ENCODE measurements around the gene SGMS1.
A peak's percentile ranks its signal among the peaks of the same experiment; 100 is the strongest.
"Not testable (repeated sequence)": the region's sequence is repeated elsewhere in the genome, so short reads cannot be mapped to it uniquely, and the experiment has no call there.

The SGMS1 gene

DNA sequence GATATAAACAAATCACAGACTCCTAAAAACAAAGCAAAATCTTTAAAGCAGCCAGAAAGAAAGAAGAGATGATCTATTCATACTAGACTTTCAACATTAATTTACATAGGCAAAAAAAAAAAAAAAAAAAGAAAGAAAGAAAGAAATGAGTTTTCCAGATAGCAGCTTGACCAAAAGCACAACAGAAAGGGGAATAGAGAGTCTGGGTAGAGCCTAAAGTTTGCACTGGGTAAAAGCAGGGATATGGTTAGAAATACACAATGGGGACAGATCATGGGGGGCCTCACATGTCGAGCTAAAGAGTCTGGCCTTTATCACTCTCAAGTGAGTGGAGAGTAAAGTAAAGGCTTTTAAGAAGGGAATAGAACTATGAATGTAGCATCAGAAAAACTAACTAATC, 169.8 kb downstream of the SGMS1 start:
- DNase-seq (ENCODE audit: low spot score) = no peak
- in situ Hi-C loops (cut with MboI; ENCODE audit: low sequenced_read_pairs, unreplicated experiment) = loop anchor here (10.0 kb wide), 1 partner anchor 51 kb away; no protein-coding TSS in a partner anchor
- TF ChIP-seq, protein P1, sequence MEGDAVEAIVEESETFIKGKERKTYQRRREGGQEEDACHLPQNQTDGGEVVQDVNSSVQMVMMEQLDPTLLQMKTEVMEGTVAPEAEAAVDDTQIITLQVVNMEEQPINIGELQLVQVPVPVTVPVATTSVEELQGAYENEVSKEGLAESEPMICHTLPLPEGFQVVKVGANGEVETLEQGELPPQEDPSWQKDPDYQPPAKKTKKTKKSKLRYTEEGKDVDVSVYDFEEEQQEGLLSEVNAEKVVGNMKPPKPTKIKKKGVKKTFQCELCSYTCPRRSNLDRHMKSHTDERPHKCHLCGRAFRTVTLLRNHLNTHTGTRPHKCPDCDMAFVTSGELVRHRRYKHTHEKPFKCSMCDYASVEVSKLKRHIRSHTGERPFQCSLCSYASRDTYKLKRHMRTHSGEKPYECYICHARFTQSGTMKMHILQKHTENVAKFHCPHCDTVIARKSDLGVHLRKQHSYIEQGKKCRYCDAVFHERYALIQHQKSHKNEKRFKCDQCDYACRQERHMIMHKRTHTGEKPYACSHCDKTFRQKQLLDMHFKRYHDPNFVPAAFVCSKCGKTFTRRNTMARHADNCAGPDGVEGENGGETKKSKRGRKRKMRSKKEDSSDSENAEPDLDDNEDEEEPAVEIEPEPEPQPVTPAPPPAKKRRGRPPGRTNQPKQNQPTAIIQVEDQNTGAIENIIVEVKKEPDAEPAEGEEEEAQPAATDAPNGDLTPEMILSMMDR (IDR thresholded peaks at IDR 0.05; ENCODE audit: borderline replicate concordance, control extremely low read depth, extremely low read depth, insufficient read depth, missing control alignments) = no peak

DNA sequence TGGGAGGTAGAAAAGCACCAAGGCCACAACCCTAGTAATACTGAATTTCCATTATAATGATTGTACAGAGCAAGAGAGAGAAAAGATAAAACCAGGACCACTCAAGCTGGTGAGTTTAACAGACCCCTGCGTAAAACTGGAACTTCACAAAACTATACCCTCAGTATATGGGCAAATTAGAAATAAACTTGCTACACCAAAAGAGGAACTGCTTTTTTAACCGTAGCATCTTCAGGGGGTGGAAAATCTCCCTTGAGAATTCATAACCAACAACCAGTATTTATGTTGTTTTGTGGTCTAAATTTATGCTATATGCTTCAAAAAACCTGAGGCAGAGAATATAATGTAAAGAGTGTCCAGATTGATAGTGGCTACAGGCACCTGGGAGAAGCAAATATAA, 171.2 kb downstream of the SGMS1 start:
- TF ChIP-seq, protein P1 (IDR thresholded peaks at IDR 0.05; ENCODE audit: borderline replicate concordance, control extremely low read depth, extremely low read depth, insufficient read depth, missing control alignments) = no peak
- DNase-seq (ENCODE audit: low spot score) = peak; percentile 44
- in situ Hi-C loops (cut with MboI; ENCODE audit: low sequenced_read_pairs, unreplicated experiment) = loop anchor here (10.0 kb wide), 1 partner anchor 52 kb away; no protein-coding TSS in a partner anchor

DNA sequence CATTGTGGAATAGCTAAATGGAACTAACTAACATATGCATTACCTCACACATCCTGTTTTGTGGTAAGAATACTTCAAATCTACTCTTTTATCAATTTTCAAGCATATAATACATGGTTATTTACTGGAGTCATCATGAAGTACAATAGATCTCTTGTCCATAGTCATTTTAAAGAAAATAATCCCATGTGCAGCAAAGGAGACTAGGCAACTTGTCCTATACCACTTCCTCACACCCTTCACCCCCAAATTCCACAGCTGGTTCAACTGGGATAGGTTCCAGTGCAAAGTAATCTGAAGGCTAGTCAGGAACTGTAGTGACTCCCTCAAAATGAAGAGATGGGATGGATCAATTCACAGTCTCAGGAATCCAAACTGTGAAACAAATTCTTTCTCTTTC, 176.1 kb downstream of the SGMS1 start:
- DNase-seq (ENCODE audit: low spot score) = no peak
- in situ Hi-C loops (cut with MboI; ENCODE audit: low sequenced_read_pairs, unreplicated experiment) = no loop called here

DNA sequence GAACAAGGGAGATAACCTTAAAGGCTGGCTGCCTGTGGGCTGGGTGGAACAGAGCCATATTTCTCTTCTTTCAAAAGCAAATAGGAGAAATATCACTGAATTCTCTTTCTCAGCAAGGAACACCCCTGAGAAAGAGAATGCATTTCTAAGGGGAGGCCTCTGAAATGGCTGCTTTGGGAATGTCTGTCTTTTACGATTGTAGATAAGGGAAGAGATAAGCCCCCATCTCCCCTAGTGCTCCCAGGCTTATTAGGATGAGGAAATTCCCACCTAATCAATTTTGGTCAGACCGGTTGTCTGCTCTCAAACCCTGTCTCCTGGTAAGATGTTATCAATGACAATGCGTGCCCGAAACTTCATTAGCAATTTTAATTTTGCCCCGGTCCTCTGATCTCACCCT, 178.0 kb downstream of the SGMS1 start:
- DNase-seq (ENCODE audit: low spot score); in situ Hi-C loops (cut with MboI; ENCODE audit: low sequenced_read_pairs, unreplicated experiment): not testable (repeated sequence)

More for the DNA sequence above, 176.1 kb downstream of the SGMS1 start:
- TF ChIP-seq, protein P1 (IDR thresholded peaks at IDR 0.05; ENCODE audit: borderline replicate concordance, control extremely low read depth, extremely low read depth, insufficient read depth, missing control alignments) = no peak

DNA sequence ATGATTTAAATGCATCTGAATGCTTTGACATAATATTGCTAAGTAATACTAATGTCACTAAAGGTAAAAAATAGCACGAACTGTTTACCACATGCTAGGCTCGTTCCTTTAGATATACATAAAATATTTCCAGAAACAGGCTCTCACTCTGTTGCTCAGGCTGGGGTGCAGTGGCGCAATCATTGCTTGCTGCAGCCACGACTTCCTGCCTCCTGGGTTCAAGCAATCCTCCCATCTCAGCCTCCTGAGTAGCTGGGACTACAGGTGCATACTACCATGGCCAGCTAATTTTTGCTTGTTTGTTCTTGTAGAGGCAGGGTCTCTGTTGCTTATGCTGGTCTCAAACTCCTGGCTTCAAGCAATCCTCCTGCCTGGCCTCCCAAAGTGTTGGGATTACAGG, 183.3 kb downstream of the SGMS1 start:
- in situ Hi-C loops (cut with MboI; ENCODE audit: low sequenced_read_pairs, unreplicated experiment) = no loop called here
- no peak for DNase-seq (ENCODE audit: low spot score)
- TF ChIP-seq, protein P1 (IDR thresholded peaks at IDR 0.05; ENCODE audit: borderline replicate concordance, control extremely low read depth, extremely low read depth, insufficient read depth, missing control alignments) = no peak

DNA sequence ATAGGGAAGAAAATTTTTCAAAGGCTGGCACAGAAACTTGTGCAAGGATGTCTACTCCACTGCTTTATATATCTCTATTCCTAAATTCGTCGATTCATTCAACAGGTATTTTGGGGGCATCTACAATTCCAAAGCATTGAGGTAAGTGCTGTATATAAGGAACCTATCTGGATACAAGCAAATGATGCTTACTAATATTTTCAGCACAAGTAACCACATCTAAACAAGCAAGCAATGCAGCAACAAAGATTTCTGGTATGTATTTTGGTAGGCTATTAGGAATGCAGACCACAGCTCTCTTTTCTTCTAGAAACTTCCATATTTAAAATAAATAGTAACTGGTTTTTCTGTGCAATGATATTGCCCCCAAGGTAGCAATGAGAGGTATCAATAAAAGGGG, 183.9 kb downstream of the SGMS1 start:
- no peak for DNase-seq (ENCODE audit: low spot score)
- TF ChIP-seq, protein P1 (IDR thresholded peaks at IDR 0.05; ENCODE audit: borderline replicate concordance, control extremely low read depth, extremely low read depth, insufficient read depth, missing control alignments) = no peak
- in situ Hi-C loops (cut with MboI; ENCODE audit: low sequenced_read_pairs, unreplicated experiment) = no loop called here

DNA sequence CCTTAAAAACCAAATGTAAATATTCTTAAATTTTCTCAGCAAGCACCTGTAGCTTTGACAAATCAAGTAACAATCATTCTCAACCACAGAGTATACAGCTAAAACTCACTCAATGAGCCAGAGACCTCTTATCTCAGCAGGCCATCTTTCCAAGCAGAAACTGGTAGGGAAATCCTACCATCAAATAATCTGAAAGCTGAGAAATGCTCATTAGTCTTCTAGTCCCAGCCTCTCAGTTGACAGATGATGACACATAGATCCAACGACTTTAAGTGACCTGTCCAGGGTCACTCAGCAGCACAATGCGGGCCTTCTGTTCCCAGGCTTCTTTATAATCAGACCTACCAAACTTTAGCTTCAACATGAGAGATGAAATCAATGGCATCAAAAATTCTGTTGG, 184.6 kb downstream of the SGMS1 start:
- no peak for DNase-seq (ENCODE audit: low spot score)
- TF ChIP-seq, protein P1 (IDR thresholded peaks at IDR 0.05; ENCODE audit: borderline replicate concordance, control extremely low read depth, extremely low read depth, insufficient read depth, missing control alignments) = no peak
- in situ Hi-C loops (cut with MboI; ENCODE audit: low sequenced_read_pairs, unreplicated experiment) = no loop called here

All from GM13976 (cell line).